IMR-90 (cell line): ENCODE data around the gene METTL4.

ENCODE experiments used
- CEBPB ChIP-seq: IDR thresholded peaks from 2 replicates; pipeline ENCODE4 v1.6.1; 2012; ENCODE audit warnings: low read depth, low read length, improper control_type of control experiment
- CHD1 ChIP-seq: IDR thresholded peaks from 2 replicates; pipeline ENCODE4 v1.6.1; 2012; ENCODE audit warnings: low read depth, low read length, improper control_type of control experiment
- ELK1 ChIP-seq: fragments of 150-350 bp; IDR thresholded peaks from 2 replicates; pipeline ENCODE4 v1.6.1; 2016; ENCODE audit warnings: low read depth, mild to moderate bottlenecking, low read length, moderate library complexity, borderline replicate concordance
- FOS ChIP-seq: fragments of 150-350 bp; IDR thresholded peaks from 2 replicates; pipeline ENCODE4 v1.6.1; 2016; ENCODE audit warnings: low read depth, low read length
- MAZ ChIP-seq: IDR thresholded peaks from 2 replicates; pipeline ENCODE4 v1.6.1; 2012; ENCODE audit warnings: low read depth, mild to moderate bottlenecking, low read length, improper control_type of control experiment, moderate library complexity, borderline replicate concordance
- MXI1 ChIP-seq: IDR thresholded peaks from 2 replicates; pipeline ENCODE4 v1.6.1; 2012; ENCODE audit warnings: low read depth, mild to moderate bottlenecking, low read length, moderate library complexity, borderline replicate concordance
- POLR2A ChIP-seq: IDR thresholded peaks from 2 replicates; pipeline ENCODE4 v1.6.1; 2012; ENCODE audit warnings: mild to moderate bottlenecking, low read depth, low read length
- RFX5 ChIP-seq: IDR thresholded peaks from 2 replicates; pipeline ENCODE4 v1.8.0; 2012; ENCODE audit warnings: low read depth, mild to moderate bottlenecking, low read length, moderate library complexity
- TF ChIP-seq, protein P1 (sequence below): conservative IDR thresholded peaks from 2 replicates; pipeline ENCODE4 v1.5.1; 2012; ENCODE audit warnings: mild to moderate bottlenecking, low read depth, low read length, improper control_type of control experiment
- TF ChIP-seq, protein P2 (sequence below): fragments of 150-350 bp; IDR thresholded peaks from 2 replicates; pipeline ENCODE4 v1.6.1; 2017; ENCODE audit warnings: mild to moderate bottlenecking, antibody characterized with exemption, low read length, low read depth

GRCh38 chr18:2568605-2569004 is 2.7 kb downstream of the METTL4 start:
- TF ChIP-seq, protein P1, sequence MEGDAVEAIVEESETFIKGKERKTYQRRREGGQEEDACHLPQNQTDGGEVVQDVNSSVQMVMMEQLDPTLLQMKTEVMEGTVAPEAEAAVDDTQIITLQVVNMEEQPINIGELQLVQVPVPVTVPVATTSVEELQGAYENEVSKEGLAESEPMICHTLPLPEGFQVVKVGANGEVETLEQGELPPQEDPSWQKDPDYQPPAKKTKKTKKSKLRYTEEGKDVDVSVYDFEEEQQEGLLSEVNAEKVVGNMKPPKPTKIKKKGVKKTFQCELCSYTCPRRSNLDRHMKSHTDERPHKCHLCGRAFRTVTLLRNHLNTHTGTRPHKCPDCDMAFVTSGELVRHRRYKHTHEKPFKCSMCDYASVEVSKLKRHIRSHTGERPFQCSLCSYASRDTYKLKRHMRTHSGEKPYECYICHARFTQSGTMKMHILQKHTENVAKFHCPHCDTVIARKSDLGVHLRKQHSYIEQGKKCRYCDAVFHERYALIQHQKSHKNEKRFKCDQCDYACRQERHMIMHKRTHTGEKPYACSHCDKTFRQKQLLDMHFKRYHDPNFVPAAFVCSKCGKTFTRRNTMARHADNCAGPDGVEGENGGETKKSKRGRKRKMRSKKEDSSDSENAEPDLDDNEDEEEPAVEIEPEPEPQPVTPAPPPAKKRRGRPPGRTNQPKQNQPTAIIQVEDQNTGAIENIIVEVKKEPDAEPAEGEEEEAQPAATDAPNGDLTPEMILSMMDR: no peak
- TF ChIP-seq FOS: no peak
- TF ChIP-seq POLR2A: no peak
- no peak for TF ChIP-seq RFX5
- TF ChIP-seq MXI1: no peak
- TF ChIP-seq, protein P2, sequence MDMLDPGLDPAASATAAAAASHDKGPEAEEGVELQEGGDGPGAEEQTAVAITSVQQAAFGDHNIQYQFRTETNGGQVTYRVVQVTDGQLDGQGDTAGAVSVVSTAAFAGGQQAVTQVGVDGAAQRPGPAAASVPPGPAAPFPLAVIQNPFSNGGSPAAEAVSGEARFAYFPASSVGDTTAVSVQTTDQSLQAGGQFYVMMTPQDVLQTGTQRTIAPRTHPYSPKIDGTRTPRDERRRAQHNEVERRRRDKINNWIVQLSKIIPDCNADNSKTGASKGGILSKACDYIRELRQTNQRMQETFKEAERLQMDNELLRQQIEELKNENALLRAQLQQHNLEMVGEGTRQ: no peak
- no peak for TF ChIP-seq MAZ
- no peak for TF ChIP-seq CHD1
- no peak for TF ChIP-seq ELK1
- no peak for TF ChIP-seq CEBPB
